HepG2 (cell line): ENCODE data around the gene NKPD1. TPM values are rescaled to one million over a fixed set of nuclear protein-coding genes. Genes with fewer than 3 reads are reported as not detected.
A peak's percentile ranks its signal among the peaks of the same experiment; 100 is the strongest.

ENCODE experiments used
- ATAC-seq: fragments of 200-7000 bp; cut with Tn5 transposase; 3 replicates; pipeline ENCODE4 v1.9.1; 2020; ENCODE audit warnings: mild to moderate bottlenecking, moderate library complexity
- BruUV-seq: library from RNA; stranded (reverse); fragments of 400-500 nt; replicated peaks from 2 replicates; lab custom pipeline; 2021; lab: Mats Ljungman, UMichigan
- CTCF ChIA-PET: fragments of 300-600 bp; formaldehyde crosslinking; extraction: SDS; loops from one replicate; lab custom pipeline; 2021; ENCODE audit warnings: low total read pairs, inconsistent platforms, low intra/inter-chr PET ratio; lab: Yijun Ruan, JAX
- POLR2A ChIA-PET: fragments of 350-600 bp; sonication (Branson Sonifier 250); formaldehyde crosslinking; loops from one replicate; lab custom pipeline; 2020; ENCODE audit warnings: antibody characterized with exemption, inconsistent platforms; lab: Yijun Ruan, JAX
- DNase-seq: peaks from one replicate; pipeline ENCODE4 v3.0.0-alpha.2; 2015; ENCODE audit warnings: low spot score
- FAIRE-seq: peaks from 3 replicates; lab custom pipeline; 2011; peaks lifted over from hg19 to GRCh38; lab: Jason Lieb, UNC
- H2AFZ ChIP-seq: one replicate; pipeline ENCODE4 v1.6.1; 2011; ENCODE audit warnings: low read length, inconsistent platforms
- H3K27ac ChIP-seq: fragments of 300-600 bp; 3 replicates; pipeline ENCODE4 v1.8.0; 2011; ENCODE audit warnings: mixed run types, mild to moderate bottlenecking, mixed read lengths, low read length, inconsistent platforms; ENCODE audit not compliant: insufficient read depth; ENCODE audit errors: extremely low read length
- H3K27me3 ChIP-seq, 2 experiments: fragments of 200-600 bp in 1 of 2; 2 replicates in 1 of 2; 3 replicates in 1 of 2; pipeline versions ENCODE4 v1.6.0 to v1.8.0; 2011; ENCODE audit warnings: low read length in 2 of 2, mild to moderate bottlenecking in 2 of 2, moderate library complexity in 2 of 2, inconsistent platforms in 1 of 2; ENCODE audit not compliant: insufficient read depth in 2 of 2, control insufficient read depth in 1 of 2
- H3K36me3 ChIP-seq, 2 experiments: fragments of 200-600 bp in 1 of 2; replicated peaks in 1 of 2; 2 replicates in 1 of 2; 3 replicates in 1 of 2; pipeline versions ENCODE4 v1.5.1 to v1.8.0; 2011; ENCODE audit warnings: low read length in 2 of 2, inconsistent platforms in 1 of 2; ENCODE audit not compliant: insufficient read depth in 2 of 2, control insufficient read depth in 1 of 2
- H3K4me1 ChIP-seq: 2 replicates; pipeline ENCODE4 v1.5.1; 2012; ENCODE audit warnings: low read length, inconsistent platforms; ENCODE audit not compliant: insufficient read depth
- H3K4me2 ChIP-seq: 2 replicates; pipeline ENCODE4 v1.6.0; 2011; ENCODE audit warnings: low read depth, low read length, inconsistent platforms
- H3K4me3 ChIP-seq, 3 experiments: fragments of 200-600 bp in 1 of 3; sonication (generic), shearing (Covaris generic) in 1 of 3; replicated peaks in 1 of 3; 2 replicates each; pipeline ENCODE4 v1.5.1; 2011 to 2016; ENCODE audit warnings: low read length in 3 of 3, inconsistent platforms in 2 of 3, low read depth in 2 of 3, mild to moderate bottlenecking in 2 of 3, control low read depth in 1 of 3, mixed read lengths in 1 of 3; ENCODE audit not compliant: insufficient read depth in 1 of 3
- H3K79me2 ChIP-seq: one replicate; pipeline ENCODE4 v1.6.1; 2011; ENCODE audit warnings: low read length, inconsistent platforms; ENCODE audit not compliant: insufficient read depth
- H3K9ac ChIP-seq: 2 replicates; pipeline ENCODE4 v1.6.0; 2011; ENCODE audit warnings: mild to moderate bottlenecking, low read depth, low read length, inconsistent platforms; ENCODE audit not compliant: insufficient read depth
- H3K9me3 ChIP-seq: 2 replicates; pipeline ENCODE4 v1.5.1; 2012; ENCODE audit warnings: mild to moderate bottlenecking, low read length
- H4K20me1 ChIP-seq: 2 replicates; pipeline ENCODE4 v1.6.0; 2011; ENCODE audit warnings: inconsistent platforms, mild to moderate bottlenecking, low read length, moderate library complexity; ENCODE audit not compliant: insufficient read depth
- PHF21A ChIP-seq: sonication (generic); formaldehyde crosslinking; IDR thresholded peaks from 2 replicates; pipeline ENCODE4 v1.5.0; 2020; ENCODE audit warnings: mild to moderate bottlenecking, missing genetic modification reagents
- ZKSCAN5 ChIP-seq: sonication (generic); formaldehyde crosslinking; IDR thresholded peaks from 2 replicates; pipeline ENCODE4 v1.5.1; 2020; ENCODE audit warnings: mild to moderate bottlenecking, missing genetic modification reagents
- ZNF441 ChIP-seq: sonication (generic); formaldehyde crosslinking; IDR thresholded peaks from 2 replicates; pipeline ENCODE4 v1.7.0; 2021; ENCODE audit warnings: missing genetic modification reagents, borderline replicate concordance
- ZSCAN20 ChIP-seq: sonication (generic); formaldehyde crosslinking; IDR thresholded peaks from 2 replicates; pipeline ENCODE4 v1.4.0; 2020; ENCODE audit warnings: missing genetic modification reagents, mild to moderate bottlenecking, borderline replicate concordance
- WGBS: methylation state at CpG from one replicate; pipeline ENCODE4 v1.1.6; 2017; ENCODE audit warnings: low lambda C conversion rate; 5-methylcytosine and 5-hydroxymethylcytosine counted together
- in situ Hi-C: cut with HindIII; loops from 2 replicates; pipeline ENCODE4 v1.10.0; 2017; ENCODE audit warnings: low pct_unique_long_range_greater_than_20kb; ENCODE audit not compliant: extremely low pct_ligation_motif_present
- intact Hi-C: fragments of 100-400 bp; cut with micrococcal nuclease; formaldehyde crosslinking; loops from one replicate; pipeline ENCODE4 v1.10.0; 2022; ENCODE audit not compliant: unreplicated experiment
- polyA plus RNA-seq, 8 experiments: library from polyadenylated mRNA; depleted of rRNA in 3 of 8; stranded (reverse) in 7 of 8; unstranded in 1 of 8; fragments of >200 nt; fragmentation: Illumina TruSeq in 4 of 8; extraction: Trizol in 4 of 8; gene quantifications; 2 replicates each; pipeline versions ENCODE4 v1.2.1 to v1.2.3, GENCODE V29; 2011 to 2016; ENCODE audit warnings: low read depth in 4 of 8, missing spikeins in 1 of 8, mixed read lengths in 1 of 8; ENCODE audit not compliant: insufficient read depth in 1 of 8
- total RNA-seq, 5 experiments: library from RNA; depleted of rRNA; stranded (reverse); fragments of >200 nt; fragmentation: Illumina TruSeq; extraction: Trizol; gene quantifications; 2 replicates each; pipeline ENCODE4 v1.2.3, GENCODE V29; 2016; ENCODE audit warnings: low read depth in 1 of 5
- TF ChIP-seq, protein P1 (sequence below): sonication (generic); formaldehyde crosslinking; IDR thresholded peaks from 2 replicates; pipeline ENCODE4 v1.4.0; 2020; ENCODE audit warnings: missing genetic modification reagents
- TF ChIP-seq, protein P2 (sequence below): sonication (generic); formaldehyde crosslinking; IDR thresholded peaks from 2 replicates; pipeline ENCODE4 v1.5.0; 2020; ENCODE audit warnings: mild to moderate bottlenecking, missing genetic modification reagents, moderate library complexity

The NKPD1 gene
- total and polyA plus RNA-seq, 2 of the 13 experiments (the other 11 are each of a cell fraction or from before 2014, with no cell fraction given), result 0.03 TPM; not detected in 1

DNA sequence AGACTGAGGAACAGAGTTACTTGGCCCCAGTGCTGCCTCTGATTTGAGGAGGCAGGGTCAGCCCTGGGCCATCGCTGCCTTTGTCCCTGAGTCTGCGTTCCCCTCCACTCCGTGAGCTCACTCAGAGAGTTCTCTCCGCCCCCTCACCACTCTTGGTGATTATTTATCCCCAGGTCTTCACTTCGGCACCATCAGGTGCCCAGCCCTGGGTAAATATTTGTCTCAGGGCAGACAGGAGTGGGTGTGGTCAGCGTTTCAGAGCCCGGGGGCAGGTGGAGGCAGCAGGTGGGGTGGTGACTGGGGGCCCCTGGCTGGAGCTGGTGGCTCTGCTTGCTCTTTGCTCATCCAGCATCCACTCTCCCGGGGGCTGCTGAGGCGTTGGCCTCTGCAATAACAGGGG is 47.2 kb downstream of the NKPD1 start (continued):
- TF ChIP-seq, protein P1, sequence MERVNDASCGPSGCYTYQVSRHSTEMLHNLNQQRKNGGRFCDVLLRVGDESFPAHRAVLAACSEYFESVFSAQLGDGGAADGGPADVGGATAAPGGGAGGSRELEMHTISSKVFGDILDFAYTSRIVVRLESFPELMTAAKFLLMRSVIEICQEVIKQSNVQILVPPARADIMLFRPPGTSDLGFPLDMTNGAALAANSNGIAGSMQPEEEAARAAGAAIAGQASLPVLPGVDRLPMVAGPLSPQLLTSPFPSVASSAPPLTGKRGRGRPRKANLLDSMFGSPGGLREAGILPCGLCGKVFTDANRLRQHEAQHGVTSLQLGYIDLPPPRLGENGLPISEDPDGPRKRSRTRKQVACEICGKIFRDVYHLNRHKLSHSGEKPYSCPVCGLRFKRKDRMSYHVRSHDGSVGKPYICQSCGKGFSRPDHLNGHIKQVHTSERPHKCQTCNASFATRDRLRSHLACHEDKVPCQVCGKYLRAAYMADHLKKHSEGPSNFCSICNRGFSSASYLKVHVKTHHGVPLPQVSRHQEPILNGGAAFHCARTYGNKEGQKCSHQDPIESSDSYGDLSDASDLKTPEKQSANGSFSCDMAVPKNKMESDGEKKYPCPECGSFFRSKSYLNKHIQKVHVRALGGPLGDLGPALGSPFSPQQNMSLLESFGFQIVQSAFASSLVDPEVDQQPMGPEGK (CRISPR knock-in tag), result peak; percentile 75
- TF ChIP-seq ZNF441 (CRISPR knock-in tag) (no peak), PHF21A (CRISPR knock-in tag) (0 out of 2 replicates have a peak, but pooled peaks have one; percentile 38), ZKSCAN5 (CRISPR knock-in tag) (no peak)

DNA sequence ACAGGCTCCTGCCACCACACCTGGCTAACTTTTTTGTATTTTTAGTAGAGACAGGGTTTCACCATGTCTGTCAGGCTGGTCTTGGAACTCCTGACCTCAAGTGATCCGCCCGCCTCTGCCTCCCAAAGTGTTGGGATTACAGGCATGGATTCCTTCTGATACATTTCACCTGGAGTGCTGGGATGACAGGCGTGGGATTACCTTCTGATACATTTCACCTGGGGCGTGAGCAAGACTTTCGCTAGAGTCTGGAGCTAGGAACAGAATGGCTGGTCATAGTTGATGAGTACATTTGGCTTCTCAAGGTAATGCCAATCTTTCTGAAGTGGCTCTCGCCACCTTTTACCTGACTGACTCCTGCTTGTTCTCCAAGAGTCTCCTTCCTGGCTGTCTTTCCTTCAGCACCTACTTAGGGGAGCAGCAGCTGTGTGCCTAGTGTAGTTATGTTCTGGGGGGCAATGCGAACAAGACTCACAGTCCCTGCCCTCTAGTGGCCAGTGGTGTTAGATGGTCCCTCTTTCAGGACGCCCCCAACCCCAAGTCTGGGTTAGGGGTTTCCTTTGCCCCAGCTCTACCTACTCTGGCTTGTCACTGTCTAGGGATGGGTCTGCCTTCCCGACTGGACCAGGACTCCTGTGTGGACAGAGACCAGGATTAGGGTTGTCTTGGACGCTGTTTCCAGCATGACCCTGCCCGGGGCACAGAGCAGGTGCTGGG is 48.5 kb downstream of the NKPD1 start:
- FAIRE-seq, result no peak
- no peak for DNase-seq
- no peak for ATAC-seq
- TF ChIP-seq ZSCAN20, result no peak
- TF ChIP-seq, protein P2, sequence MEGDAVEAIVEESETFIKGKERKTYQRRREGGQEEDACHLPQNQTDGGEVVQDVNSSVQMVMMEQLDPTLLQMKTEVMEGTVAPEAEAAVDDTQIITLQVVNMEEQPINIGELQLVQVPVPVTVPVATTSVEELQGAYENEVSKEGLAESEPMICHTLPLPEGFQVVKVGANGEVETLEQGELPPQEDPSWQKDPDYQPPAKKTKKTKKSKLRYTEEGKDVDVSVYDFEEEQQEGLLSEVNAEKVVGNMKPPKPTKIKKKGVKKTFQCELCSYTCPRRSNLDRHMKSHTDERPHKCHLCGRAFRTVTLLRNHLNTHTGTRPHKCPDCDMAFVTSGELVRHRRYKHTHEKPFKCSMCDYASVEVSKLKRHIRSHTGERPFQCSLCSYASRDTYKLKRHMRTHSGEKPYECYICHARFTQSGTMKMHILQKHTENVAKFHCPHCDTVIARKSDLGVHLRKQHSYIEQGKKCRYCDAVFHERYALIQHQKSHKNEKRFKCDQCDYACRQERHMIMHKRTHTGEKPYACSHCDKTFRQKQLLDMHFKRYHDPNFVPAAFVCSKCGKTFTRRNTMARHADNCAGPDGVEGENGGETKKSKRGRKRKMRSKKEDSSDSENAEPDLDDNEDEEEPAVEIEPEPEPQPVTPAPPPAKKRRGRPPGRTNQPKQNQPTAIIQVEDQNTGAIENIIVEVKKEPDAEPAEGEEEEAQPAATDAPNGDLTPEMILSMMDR, result peak; percentile 34
- in situ Hi-C loops, result no loop called here
- Histone ChIP-seq H4K20me1 (peaks cover 19% of the 10 kb centered on the region), H3K27me3 (no peaks in the 10 kb centered on the region), H3K36me3 (peaks cover 0 to 11% of the 10 kb centered on the region in 2 experiments; a peak in 1 of 5 replicates), H3K4me1 (peaks cover 31% of the 10 kb centered on the region), H2AFZ (no peak overlapping the region), H3K4me2 (no peak overlapping the region), H3K4me3 (no peak overlapping the region), H3K9me3 (no peaks in the 10 kb centered on the region), H3K9ac (no peak overlapping the region), H3K79me2 (peaks cover 89% of the 10 kb centered on the region), H3K27ac (no peak overlapping the region)
- no TSS peak for BruUV-seq
- intact Hi-C loops, result no loop called here
- WGBS, result 93% methylated on average over 8 of the region's 11 CpGs
- ChIA-PET POLR2A (interaction anchor here (1.1 to 1.4 kb wide), 3 partner anchors 12 to 43 kb away, joined by 3 to 5 read pairs (median 3); no protein-coding TSS in a partner anchor), CTCF (no interaction called here)

Other genes with a start within 250 kb of the NKPD1 start
- gene APOC1, start 246.4 kb downstream of the NKPD1 start, total RNA-seq (2016; rRNA removed; fragmentation: Illumina TruSeq; extraction: Trizol), result 417 and 600 TPM in 2 replicates
- 1,235 and 1,480 TPM in 2 replicates for gene APOC1, start 246.4 kb downstream of the NKPD1 start, polyA plus RNA-seq (2011; rRNA removed)
- gene APOC4, start 218.7 kb downstream of the NKPD1 start, total RNA-seq (2016; rRNA removed; fragmentation: Illumina TruSeq; extraction: Trizol), result 0.46 TPM in 1 of 2 replicates, not detected in the other
- not detected in 2 replicates for gene APOC4, start 218.7 kb downstream of the NKPD1 start, polyA plus RNA-seq (2011; rRNA removed)
- 276 and 407 TPM in 2 replicates for gene APOC2, start 214.9 kb downstream of the NKPD1 start, total RNA-seq (2016; rRNA removed; fragmentation: Illumina TruSeq; extraction: Trizol)
- 1,401 and 1,802 TPM in 2 replicates for gene APOC2, start 214.9 kb downstream of the NKPD1 start, polyA plus RNA-seq (2011; rRNA removed)
- gene CLPTM1, start 205.6 kb downstream of the NKPD1 start, total RNA-seq (2016; rRNA removed; fragmentation: Illumina TruSeq; extraction: Trizol), result 15.3 and 34.9 TPM in 2 replicates
- gene CLPTM1, start 205.6 kb downstream of the NKPD1 start, polyA plus RNA-seq (2011; rRNA removed), result 42.8 and 56.1 TPM in 2 replicates
- gene RELB, start 159.5 kb downstream of the NKPD1 start, total RNA-seq (2016; rRNA removed; fragmentation: Illumina TruSeq; extraction: Trizol), result 2.8 and 3.5 TPM in 2 replicates
- gene RELB, start 159.5 kb downstream of the NKPD1 start, polyA plus RNA-seq (2011; rRNA removed), result 1.9 and 4.2 TPM in 2 replicates
- gene CLASRP, start 121.9 kb downstream of the NKPD1 start, total RNA-seq (2016; rRNA removed; fragmentation: Illumina TruSeq; extraction: Trizol), result 7.4 and 32.0 TPM in 2 replicates
- gene CLASRP, start 121.9 kb downstream of the NKPD1 start, polyA plus RNA-seq (2011; rRNA removed), result 51.1 and 51.4 TPM in 2 replicates
- 0.62 and 0.63 TPM in 2 replicates for gene ZNF296, start 84.5 kb downstream of the NKPD1 start, total RNA-seq (2016; rRNA removed; fragmentation: Illumina TruSeq; extraction: Trizol)
- 0.26 and 0.39 TPM in 2 replicates for gene ZNF296, start 84.5 kb downstream of the NKPD1 start, polyA plus RNA-seq (2011; rRNA removed)
- gene GEMIN7, start 81.7 kb downstream of the NKPD1 start, total RNA-seq (2016; rRNA removed; fragmentation: Illumina TruSeq; extraction: Trizol), result 30.6 and 42.0 TPM in 2 replicates
- gene GEMIN7, start 81.7 kb downstream of the NKPD1 start, polyA plus RNA-seq (2011; rRNA removed), result 22.2 and 24.1 TPM in 2 replicates
- gene PPP1R37, start 67.8 kb downstream of the NKPD1 start, total RNA-seq (2016; rRNA removed; fragmentation: Illumina TruSeq; extraction: Trizol), result 9.2 and 14.3 TPM in 2 replicates
- 9.0 and 13.9 TPM in 2 replicates for gene PPP1R37, start 67.8 kb downstream of the NKPD1 start, polyA plus RNA-seq (2011; rRNA removed)
- 6.2 and 6.5 TPM in 2 replicates for gene TRAPPC6A, start 17.3 kb upstream of the NKPD1 start, total RNA-seq (2016; rRNA removed; fragmentation: Illumina TruSeq; extraction: Trizol)
- gene TRAPPC6A, start 17.3 kb upstream of the NKPD1 start, polyA plus RNA-seq (2011; rRNA removed), result 21.0 and 27.2 TPM in 2 replicates
- gene BLOC1S3, start 17.8 kb upstream of the NKPD1 start, total RNA-seq (2016; rRNA removed; fragmentation: Illumina TruSeq; extraction: Trizol), result 3.2 and 4.3 TPM in 2 replicates
- 4.8 TPM in 2 replicates for gene BLOC1S3, start 17.8 kb upstream of the NKPD1 start, polyA plus RNA-seq (2011; rRNA removed)
- not detected in 2 replicates for gene EXOC3L2, start 84.4 kb upstream of the NKPD1 start, total RNA-seq (2016; rRNA removed; fragmentation: Illumina TruSeq; extraction: Trizol)
- gene EXOC3L2, start 84.4 kb upstream of the NKPD1 start, polyA plus RNA-seq (2011; rRNA removed), result 0.21 TPM in 1 of 2 replicates, not detected in the other
- 7.0 and 7.6 TPM in 2 replicates for gene MARK4, start 90.3 kb upstream of the NKPD1 start, total RNA-seq (2016; rRNA removed; fragmentation: Illumina TruSeq; extraction: Trizol)
- gene MARK4, start 90.3 kb upstream of the NKPD1 start, polyA plus RNA-seq (2011; rRNA removed), result 11.4 and 12.2 TPM in 2 replicates
- 0.27 and 0.80 TPM in 2 replicates for gene CKM, start 161.9 kb upstream of the NKPD1 start, total RNA-seq (2016; rRNA removed; fragmentation: Illumina TruSeq; extraction: Trizol)
- 0.54 and 0.59 TPM in 2 replicates for gene CKM, start 161.9 kb upstream of the NKPD1 start, polyA plus RNA-seq (2011; rRNA removed)
- not detected in 2 replicates for gene KLC3, start 179.8 kb upstream of the NKPD1 start, total RNA-seq (2016; rRNA removed; fragmentation: Illumina TruSeq; extraction: Trizol)
- 0.13 and 0.26 TPM in 2 replicates for gene KLC3, start 179.8 kb upstream of the NKPD1 start, polyA plus RNA-seq (2011; rRNA removed)
- 20.5 and 25.4 TPM in 2 replicates for gene ERCC2, start 209.6 kb upstream of the NKPD1 start, total RNA-seq (2016; rRNA removed; fragmentation: Illumina TruSeq; extraction: Trizol)
- gene ERCC2, start 209.6 kb upstream of the NKPD1 start, polyA plus RNA-seq (2011; rRNA removed), result 49.2 and 63.4 TPM in 2 replicates
- gene PPP1R13L, start 244.1 kb upstream of the NKPD1 start, total RNA-seq (2016; rRNA removed; fragmentation: Illumina TruSeq; extraction: Trizol), result 1.3 and 1.6 TPM in 2 replicates
- gene PPP1R13L, start 244.1 kb upstream of the NKPD1 start, polyA plus RNA-seq (2011; rRNA removed), result 6.6 and 8.8 TPM in 2 replicates
- gene POLR1G, start 245.7 kb upstream of the NKPD1 start, total RNA-seq (2016; rRNA removed; fragmentation: Illumina TruSeq; extraction: Trizol), result 20.8 and 23.3 TPM in 2 replicates
- gene POLR1G, start 245.7 kb upstream of the NKPD1 start, polyA plus RNA-seq (2011; rRNA removed), result 3.5 and 4.3 TPM in 2 replicates